NCI-H460 (cell line): ENCODE results near the gene C6orf58. TPM values are rescaled to one million over a fixed set of nuclear protein-coding genes. Genes with fewer than 3 reads are reported as not detected.
A peak's percentile ranks its signal among the peaks of the same experiment; 100 is the strongest.
"Not testable (repeated sequence)": the region's sequence is repeated elsewhere in the genome, so short reads cannot be mapped to it uniquely, and the experiment has no call there.

ENCODE experiments used
- DNase-seq: peaks from one replicate; pipeline ENCODE4 v3.0.0-alpha.2; 2016; ENCODE audit warnings: low read depth; ENCODE audit errors: extremely low read depth
- total RNA-seq: library from RNA; depleted of rRNA; stranded (reverse); fragments of >200 nt; shearing (Covaris generic); gene quantifications from 2 replicates; pipeline ENCODE4 v1.2.3, GENCODE V29; 2014; rRNA removed

Gene C6orf58
- total RNA-seq, 1 experiment from 2014 or later = not detected

- no peak for DNase-seq
Measured at GRCh38 chr6:127589135-127589534, 12.2 kb downstream of the C6orf58 start.

- DNase-seq = no peak
Measured at GRCh38 chr6:127590344-127590743, 13.4 kb downstream of the C6orf58 start.

- DNase-seq = no peak
Measured at GRCh38 chr6:127592964-127593363, 16.0 kb downstream of the C6orf58 start.

GRCh38 chr6:127593456-127593855, 16.5 kb downstream of the C6orf58 start:
- not testable (repeated sequence) for DNase-seq

- peak; percentile 13 for DNase-seq
Measured at GRCh38 chr6:127606131-127606562, 29.2 kb downstream of the C6orf58 start.

GRCh38 chr6:127608554-127609270, 31.7 kb downstream of the C6orf58 start:
- no peak for DNase-seq

- no peak for DNase-seq
Measured at GRCh38 chr6:127618729-127619128, 41.8 kb downstream of the C6orf58 start.

- no peak for DNase-seq
Measured at GRCh38 chr6:127630800-127631199, 53.8 kb downstream of the C6orf58 start.

GRCh38 chr6:127634178-127634577, 57.2 kb downstream of the C6orf58 start:
- DNase-seq = no peak

GRCh38 chr6:127635091-127635490, 58.1 kb downstream of the C6orf58 start:
- no peak for DNase-seq

- DNase-seq = no peak
Measured at GRCh38 chr6:127637830-127638409, 60.9 kb downstream of the C6orf58 start.

Other genes starting within 250 kb of the C6orf58 start
- gene ECHDC1, start 233.6 kb upstream of the C6orf58 start, total RNA-seq = 55.0 and 71.0 TPM in 2 replicates
- gene KIAA0408, start 117.8 kb upstream of the C6orf58 start, total RNA-seq = 0.09 TPM in 1 of 2 replicates, not detected in the other